ENCODE results near the gene CACNA1I. TPM values are rescaled to one million over a fixed set of nuclear protein-coding genes. Genes with fewer than 3 reads are reported as not detected.

Gene CACNA1I
- total and polyA plus RNA-seq, 2 donors (not counting 1 experiment from before 2014, with no cell fraction given): under 0.01 to 0.01 TPM

DNA sequence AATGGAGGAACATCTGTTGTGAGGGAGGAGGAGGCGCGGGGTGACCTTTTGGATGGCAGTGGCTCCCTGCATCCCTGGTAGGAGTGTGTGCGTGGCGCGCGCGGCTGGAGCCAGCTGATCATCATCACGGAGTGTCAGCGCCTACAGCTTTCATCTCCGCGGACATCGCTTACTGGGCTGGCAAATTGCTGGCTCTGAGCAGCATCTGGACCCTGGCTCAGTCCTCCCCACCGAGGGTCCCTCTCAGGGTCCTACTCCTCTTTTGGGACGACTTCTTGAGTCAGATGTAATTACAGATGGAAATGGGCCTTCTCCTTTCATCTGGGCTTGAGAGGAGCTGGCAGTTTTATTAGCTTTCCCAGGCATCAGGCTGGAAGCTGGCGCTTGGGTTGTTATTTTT is 85.3 kb downstream of the CACNA1I start:
- H3K4me2 ChIP-seq (ENCODE audit: extremely low read depth, insufficient read depth, low read length): no peak overlapping the region
- no peak overlapping the region for H3K4me3 ChIP-seq (replicated peaks in 1 of 4; ENCODE audit: control extremely low read depth in 1 of 4, insufficient read depth in 1 of 4, low read depth in 3 of 4, low read length in 4 of 4)
- peaks cover 13% of the 10 kb centered on the region for H3K27me3 ChIP-seq (ENCODE audit: control insufficient read depth, insufficient read depth, low read length)
- H2AFZ ChIP-seq (ENCODE audit: low read length): no peak overlapping the region
- H3K79me2 ChIP-seq (ENCODE audit: control insufficient read depth, insufficient read depth, low read length): no peaks in the 10 kb centered on the region
- no peak for TF ChIP-seq EZH2 (IDR thresholded peaks at IDR 0.05; ENCODE audit: low read length, missing control alignments)
- TF ChIP-seq, protein P1, sequence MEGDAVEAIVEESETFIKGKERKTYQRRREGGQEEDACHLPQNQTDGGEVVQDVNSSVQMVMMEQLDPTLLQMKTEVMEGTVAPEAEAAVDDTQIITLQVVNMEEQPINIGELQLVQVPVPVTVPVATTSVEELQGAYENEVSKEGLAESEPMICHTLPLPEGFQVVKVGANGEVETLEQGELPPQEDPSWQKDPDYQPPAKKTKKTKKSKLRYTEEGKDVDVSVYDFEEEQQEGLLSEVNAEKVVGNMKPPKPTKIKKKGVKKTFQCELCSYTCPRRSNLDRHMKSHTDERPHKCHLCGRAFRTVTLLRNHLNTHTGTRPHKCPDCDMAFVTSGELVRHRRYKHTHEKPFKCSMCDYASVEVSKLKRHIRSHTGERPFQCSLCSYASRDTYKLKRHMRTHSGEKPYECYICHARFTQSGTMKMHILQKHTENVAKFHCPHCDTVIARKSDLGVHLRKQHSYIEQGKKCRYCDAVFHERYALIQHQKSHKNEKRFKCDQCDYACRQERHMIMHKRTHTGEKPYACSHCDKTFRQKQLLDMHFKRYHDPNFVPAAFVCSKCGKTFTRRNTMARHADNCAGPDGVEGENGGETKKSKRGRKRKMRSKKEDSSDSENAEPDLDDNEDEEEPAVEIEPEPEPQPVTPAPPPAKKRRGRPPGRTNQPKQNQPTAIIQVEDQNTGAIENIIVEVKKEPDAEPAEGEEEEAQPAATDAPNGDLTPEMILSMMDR (conservative IDR thresholded peaks at IDR 0.05 in 1 of 2, IDR thresholded peaks at IDR 0.05 in 1 of 2; ENCODE audit: low read depth in 1 of 2, low read length in 2 of 2): no peak
- no peak for DNase-seq (ENCODE audit: low read depth in 2 of 2)
- H3K27ac ChIP-seq (ENCODE audit: insufficient read depth, low read length): no peak overlapping the region
- H3K4me1 ChIP-seq (ENCODE audit: control insufficient read depth, extremely low read depth, insufficient read depth, low read length): no peaks in the 10 kb centered on the region
- H3K36me3 ChIP-seq (ENCODE audit: control insufficient read depth, insufficient read depth, low read length): no peaks in the 10 kb centered on the region
- no peaks in the 10 kb centered on the region for H3K9me3 ChIP-seq (ENCODE audit: control insufficient read depth, insufficient read depth, low read depth, low read length)
- H3K9ac ChIP-seq (ENCODE audit: insufficient read depth, low read length): no peak overlapping the region
- no peaks in the 10 kb centered on the region for H4K20me1 ChIP-seq (ENCODE audit: control insufficient read depth, extremely low read depth, insufficient read depth, low read length)

DNA sequence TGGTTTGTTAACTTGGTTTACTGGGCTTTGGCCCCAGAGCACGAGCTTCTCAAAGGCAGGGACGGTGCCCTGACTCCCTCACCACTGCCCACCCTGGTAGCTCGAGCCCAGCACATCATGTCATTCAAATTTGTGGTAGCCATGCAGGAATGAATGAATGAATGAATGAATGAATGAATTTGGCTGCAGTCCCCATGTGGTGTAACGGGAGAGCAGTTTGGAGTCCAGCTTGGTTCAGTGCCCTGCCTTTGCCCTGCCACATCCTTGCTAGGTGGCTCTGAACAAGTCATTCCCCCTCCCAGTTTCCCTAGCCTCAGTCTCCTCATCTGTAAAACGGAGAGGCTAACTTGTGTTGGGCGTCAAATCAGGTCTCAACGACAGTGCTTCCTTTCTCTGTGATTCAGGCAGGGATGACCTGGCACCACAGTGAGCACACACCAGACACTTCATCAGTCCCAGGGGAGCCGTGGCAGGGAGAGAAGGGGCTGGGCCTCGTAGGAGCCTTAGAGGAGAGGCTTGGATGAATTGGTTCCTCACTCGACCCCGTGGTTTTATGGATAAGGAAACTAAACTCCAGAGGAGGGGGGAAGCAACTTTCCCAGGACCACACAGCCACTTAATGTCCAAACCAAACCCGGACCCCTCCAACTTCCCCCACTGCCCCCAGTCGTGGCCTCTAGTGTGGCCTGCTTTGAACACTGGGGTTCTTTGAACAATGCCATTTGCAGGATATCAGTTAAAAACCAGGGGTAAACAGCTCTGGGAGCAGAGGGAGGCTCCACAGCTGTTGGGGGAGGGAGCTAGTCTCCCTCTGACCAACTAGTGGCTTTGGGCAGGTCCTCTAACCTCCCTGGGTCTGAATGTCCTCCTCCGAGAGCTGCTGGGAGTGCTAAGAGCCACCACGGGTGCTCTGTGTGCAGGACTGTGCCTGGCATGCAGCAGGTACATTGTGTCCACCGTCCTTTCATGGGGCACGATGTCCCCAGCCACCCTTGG is 86.2 kb downstream of the CACNA1I start:
- H4K20me1 ChIP-seq (ENCODE audit: control insufficient read depth, extremely low read depth, insufficient read depth, low read length): no peaks in the 10 kb centered on the region
- no peak overlapping the region for H2AFZ ChIP-seq (ENCODE audit: low read length)
- no peak for DNase-seq (ENCODE audit: low read depth in 2 of 2)
- H3K4me1 ChIP-seq (ENCODE audit: control insufficient read depth, extremely low read depth, insufficient read depth, low read length): no peaks in the 10 kb centered on the region
- peaks cover 20% of the 10 kb centered on the region for H3K27me3 ChIP-seq (ENCODE audit: control insufficient read depth, insufficient read depth, low read length)
- H3K9ac ChIP-seq (ENCODE audit: insufficient read depth, low read length): no peak overlapping the region
- H3K4me2 ChIP-seq (ENCODE audit: extremely low read depth, insufficient read depth, low read length): no peak overlapping the region
- TF ChIP-seq, protein P1 (conservative IDR thresholded peaks at IDR 0.05 in 1 of 2, IDR thresholded peaks at IDR 0.05 in 1 of 2; ENCODE audit: low read depth in 1 of 2, low read length in 2 of 2): no peak
- no peak for TF ChIP-seq EZH2 (IDR thresholded peaks at IDR 0.05; ENCODE audit: low read length, missing control alignments)
- H3K4me3 ChIP-seq (replicated peaks in 1 of 4; ENCODE audit: control extremely low read depth in 1 of 4, insufficient read depth in 1 of 4, low read depth in 3 of 4, low read length in 4 of 4): no peak overlapping the region
- H3K36me3 ChIP-seq (ENCODE audit: control insufficient read depth, insufficient read depth, low read length): no peaks in the 10 kb centered on the region
- H3K79me2 ChIP-seq (ENCODE audit: control insufficient read depth, insufficient read depth, low read length): no peaks in the 10 kb centered on the region
- H3K27ac ChIP-seq (ENCODE audit: insufficient read depth, low read length): no peak overlapping the region
- no peaks in the 10 kb centered on the region for H3K9me3 ChIP-seq (ENCODE audit: control insufficient read depth, insufficient read depth, low read depth, low read length)

DNA sequence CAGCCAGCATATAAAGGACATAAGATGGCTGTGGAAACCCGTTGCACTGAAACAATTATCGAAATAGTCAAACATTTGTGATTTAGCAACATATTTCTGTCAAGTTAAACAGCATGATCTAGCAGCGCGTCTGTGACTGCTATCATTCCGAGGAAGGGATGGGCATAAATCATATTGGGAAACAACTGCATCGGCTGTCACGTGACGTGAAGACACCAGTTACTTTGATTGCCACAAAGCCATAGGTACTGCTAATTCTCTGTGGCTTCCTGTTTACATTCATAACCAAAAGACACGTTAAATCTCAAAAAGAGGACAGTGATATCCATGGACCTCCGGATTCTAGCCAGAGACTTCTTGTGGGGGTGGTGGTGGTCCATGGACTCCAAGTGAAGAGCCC is 87.8 kb downstream of the CACNA1I start:
- Histone ChIP-seq H3K4me3 (replicated peaks in 1 of 4; ENCODE audit: control extremely low read depth in 1 of 4, insufficient read depth in 1 of 4, low read depth in 3 of 4, low read length in 4 of 4) (no peak overlapping the region), H3K79me2 (ENCODE audit: control insufficient read depth, insufficient read depth, low read length) (no peaks in the 10 kb centered on the region), H3K36me3 (ENCODE audit: control insufficient read depth, insufficient read depth, low read length) (no peaks in the 10 kb centered on the region), H3K9me3 (ENCODE audit: control insufficient read depth, insufficient read depth, low read depth, low read length) (no peaks in the 10 kb centered on the region), H3K9ac (ENCODE audit: insufficient read depth, low read length) (no peak overlapping the region), H2AFZ (ENCODE audit: low read length) (no peak overlapping the region), H3K4me2 (ENCODE audit: extremely low read depth, insufficient read depth, low read length) (no peak overlapping the region), H3K27me3 (ENCODE audit: control insufficient read depth, insufficient read depth, low read length) (peaks cover 26% of the 10 kb centered on the region), H4K20me1 (ENCODE audit: control insufficient read depth, extremely low read depth, insufficient read depth, low read length) (no peaks in the 10 kb centered on the region), H3K27ac (ENCODE audit: insufficient read depth, low read length) (no peak overlapping the region), H3K4me1 (ENCODE audit: control insufficient read depth, extremely low read depth, insufficient read depth, low read length) (no peaks in the 10 kb centered on the region)
- DNase-seq (ENCODE audit: low read depth in 2 of 2): no peak
- TF ChIP-seq, protein P1 (conservative IDR thresholded peaks at IDR 0.05 in 1 of 2, IDR thresholded peaks at IDR 0.05 in 1 of 2; ENCODE audit: low read depth in 1 of 2, low read length in 2 of 2): no peak
- TF ChIP-seq EZH2 (IDR thresholded peaks at IDR 0.05; ENCODE audit: low read length, missing control alignments): no peak
